Stimulated activated naive CD8-positive, alpha-beta T cell treated with anti-CD3 and anti-CD28 coated beads, Interleukin-15, amount 100 ng/mL, for 72 hours (primary cell): ENCODE results near the gene PLEKHA5.
A peak's percentile ranks its signal among the peaks of the same experiment; 100 is the strongest.
"Not testable (repeated sequence)": the region's sequence is repeated elsewhere in the genome, so short reads cannot be mapped to it uniquely, and the experiment has no call there.

Experiments
- ATAC-seq: fragments of 150-1000 bp; cut with Tn5 transposase; 2 replicates; pipeline ENCODE4 v1.10.0; 2021; ENCODE audit warnings: mild to moderate bottlenecking, moderate library complexity
- DNase-seq, 2 donors: peaks; one replicate each; pipeline ENCODE4 v3.0.0; 2021 to 2022
- H3K27ac Mint-ChIP-seq, 2 donors: one replicate each; pipeline ENCODE4 v1.8.0; 2022; ENCODE audit warnings: mild to moderate bottlenecking in 2 of 2, mixed read lengths in 2 of 2, moderate library complexity in 2 of 2
- H3K27me3 Mint-ChIP-seq: one replicate; pipeline ENCODE4 v1.8.0; 2022; ENCODE audit warnings: mixed read lengths
- H3K4me1 Mint-ChIP-seq: one replicate; pipeline ENCODE4 v1.8.0; 2022; ENCODE audit warnings: mild to moderate bottlenecking, mixed read lengths
- H3K4me3 Mint-ChIP-seq, 2 donors: one replicate each; pipeline ENCODE4 v1.8.0; 2022; ENCODE audit warnings: mild to moderate bottlenecking in 2 of 2, mixed read lengths in 2 of 2, moderate library complexity in 1 of 2
- H3K9me3 Mint-ChIP-seq, 2 donors: one replicate each; pipeline ENCODE4 v1.8.0; 2022; ENCODE audit warnings: mixed read lengths in 2 of 2

Gene PLEKHA5

DNA sequence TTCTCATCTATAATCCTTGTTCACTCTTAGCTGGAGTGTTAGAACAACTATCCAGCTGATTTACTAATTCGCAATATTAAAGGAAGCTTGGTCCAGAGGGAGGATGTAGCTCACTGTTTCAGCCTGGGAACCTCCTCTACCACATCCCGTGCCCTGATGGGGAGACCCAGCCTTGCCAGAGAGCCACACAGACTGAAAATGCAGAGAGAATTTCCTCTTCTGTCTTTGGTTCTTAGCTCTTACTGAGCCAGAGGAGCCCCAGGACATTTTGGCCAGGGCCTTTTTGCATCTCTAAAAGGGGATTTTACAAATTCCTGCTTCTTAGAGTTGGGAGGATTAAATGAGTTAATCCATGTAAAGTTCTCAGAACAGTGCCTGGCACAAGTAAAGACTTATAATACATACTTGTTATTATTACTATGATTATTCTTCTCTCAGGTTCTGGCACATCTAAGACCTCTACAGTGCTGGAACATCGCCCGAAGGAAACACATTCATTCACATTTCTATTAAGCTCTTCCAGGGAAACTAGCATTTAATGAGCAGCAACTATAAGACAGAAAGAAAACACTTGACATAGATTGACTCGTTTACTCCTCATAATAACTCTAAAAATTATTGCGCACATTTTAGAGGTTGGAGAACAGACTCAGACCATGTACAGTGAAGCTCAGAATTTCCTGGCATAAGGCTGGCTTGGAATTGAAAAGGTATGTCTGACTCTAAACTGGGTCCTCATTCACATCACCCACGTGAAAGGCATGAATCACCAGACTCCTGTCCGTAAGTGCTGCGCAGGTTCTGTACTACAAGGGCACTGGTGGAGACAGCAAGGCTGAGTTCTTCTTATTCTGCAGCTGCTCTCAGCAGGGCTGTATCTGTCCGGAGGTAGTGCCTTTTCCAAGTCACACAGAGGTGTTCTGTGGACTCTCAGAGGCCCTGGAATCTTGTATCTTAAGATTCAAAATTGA is 282.0 kb downstream of the PLEKHA5 start:
- Mint-ChIP-seq H3K4me3 (no peak overlapping the region), H3K4me1 (no peaks in the 10 kb centered on the region), H3K9me3 (no peaks in the 10 kb centered on the region), H3K27ac (no peak overlapping the region), H3K27me3 (no peaks in the 10 kb centered on the region)
- ATAC-seq (no peak), DNase-seq (no peak)

DNA sequence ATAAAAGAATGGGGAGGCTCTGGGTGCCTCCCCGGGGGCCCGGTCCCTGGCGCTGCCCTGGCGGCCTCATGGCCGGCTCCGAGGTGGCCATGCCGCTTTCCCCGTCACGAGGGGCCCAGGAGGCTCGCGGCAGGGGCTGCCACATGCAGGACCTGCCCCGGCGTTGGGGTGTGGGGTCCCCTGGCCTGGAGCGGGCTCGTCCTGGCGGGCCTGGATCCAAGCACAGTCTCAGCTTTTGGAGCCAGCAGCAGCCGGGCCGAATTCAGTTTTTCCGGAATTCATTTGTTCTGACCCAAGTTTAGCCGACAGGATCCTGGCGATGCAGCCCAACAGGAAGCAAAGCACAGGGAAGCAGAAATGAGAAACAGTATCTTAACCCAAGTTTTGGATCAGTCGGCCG is 283.3 kb downstream of the PLEKHA5 start:
- no peaks in the 10 kb centered on the region for H3K27me3 Mint-ChIP-seq
- H3K9me3 Mint-ChIP-seq = no peaks in the 10 kb centered on the region
- no peak for ATAC-seq

DNA sequence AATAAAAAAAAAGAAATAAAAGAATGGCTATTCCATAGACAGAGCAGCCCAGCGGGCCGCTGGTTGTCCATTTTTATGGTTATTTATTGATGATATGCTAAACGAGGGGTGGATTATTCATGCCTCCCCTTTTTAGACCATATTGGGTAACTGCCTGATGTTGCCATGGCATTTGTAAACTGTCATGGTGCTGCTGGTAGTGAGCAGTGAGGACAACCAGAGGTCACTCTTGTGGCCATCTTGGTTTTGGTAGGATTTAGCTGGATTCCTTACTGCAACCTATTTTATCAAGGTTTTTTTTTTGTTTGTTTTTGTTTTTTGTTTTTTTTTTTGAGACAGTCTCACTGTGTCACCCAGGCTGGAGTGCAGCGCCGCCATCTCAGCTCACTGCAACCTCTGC is 284.0 kb downstream of the PLEKHA5 start:
- H3K27ac Mint-ChIP-seq, H3K4me3 Mint-ChIP-seq, ATAC-seq: not testable (repeated sequence)

More for the DNA sequence above, 283.3 kb downstream of the PLEKHA5 start:
- DNase-seq = no peak
- Mint-ChIP-seq H3K4me3 (no peak overlapping the region), H3K27ac (no peak overlapping the region), H3K4me1 (peaks cover 5% of the 10 kb centered on the region)

DNA sequence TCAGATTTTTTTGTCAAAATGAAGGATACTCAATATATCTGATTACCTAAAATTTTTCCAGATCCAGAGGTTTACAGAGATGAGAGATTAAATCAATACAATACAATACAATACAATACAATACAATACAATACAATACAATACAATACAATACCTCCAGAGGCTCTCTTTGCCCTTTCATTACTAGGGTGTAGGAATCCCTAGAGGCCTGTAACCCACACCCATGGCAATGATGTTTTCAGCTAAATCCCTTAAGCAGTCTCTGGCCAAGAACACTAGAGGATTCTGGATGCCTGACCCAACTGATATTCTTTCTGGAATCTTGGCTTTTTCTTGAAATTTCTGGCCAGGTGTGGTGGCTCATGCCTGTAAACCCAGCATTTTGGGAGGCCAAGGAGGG is 286.0 kb downstream of the PLEKHA5 start:
- no peak overlapping the region for H3K4me3 Mint-ChIP-seq
- DNase-seq = no peak
- H3K9me3 Mint-ChIP-seq = no peaks in the 10 kb centered on the region
- H3K27me3 Mint-ChIP-seq = no peaks in the 10 kb centered on the region
- H3K27ac Mint-ChIP-seq = no peak overlapping the region
- ATAC-seq = no peak
- H3K4me1 Mint-ChIP-seq = peaks cover 5% of the 10 kb centered on the region

More for the DNA sequence above, 284.0 kb downstream of the PLEKHA5 start:
- not testable (repeated sequence) for H3K9me3 Mint-ChIP-seq, H3K27me3 Mint-ChIP-seq, H3K4me1 Mint-ChIP-seq, DNase-seq

DNA sequence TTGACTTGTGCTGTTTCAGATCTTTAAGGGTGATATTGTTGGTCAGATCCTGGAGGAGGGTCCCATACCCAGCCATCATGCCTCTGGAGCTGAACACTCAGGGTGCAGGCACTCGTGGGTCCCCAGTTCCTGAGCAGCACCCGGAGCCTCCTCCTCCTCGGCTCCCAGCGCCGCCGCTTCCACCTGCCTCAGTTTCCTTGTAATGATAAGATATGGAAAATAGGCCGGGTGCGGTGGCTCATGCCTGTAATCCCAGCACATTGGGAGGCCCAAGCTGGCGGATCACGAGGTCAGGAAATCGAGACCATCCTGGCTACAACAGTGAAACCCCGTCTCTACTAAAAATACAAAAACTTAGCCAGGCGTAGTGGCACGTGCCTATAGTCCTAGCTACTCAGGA is 289.6 kb downstream of the PLEKHA5 start:
- H3K27ac Mint-ChIP-seq = no peak overlapping the region
- no peak overlapping the region for H3K4me3 Mint-ChIP-seq
- no peaks in the 10 kb centered on the region for H3K27me3 Mint-ChIP-seq
- DNase-seq = no peak
- no peak for ATAC-seq
- peaks cover 19% of the 10 kb centered on the region for H3K4me1 Mint-ChIP-seq
- peaks cover 0 to 2% of the 10 kb centered on the region in 2 donors for H3K9me3 Mint-ChIP-seq

DNA sequence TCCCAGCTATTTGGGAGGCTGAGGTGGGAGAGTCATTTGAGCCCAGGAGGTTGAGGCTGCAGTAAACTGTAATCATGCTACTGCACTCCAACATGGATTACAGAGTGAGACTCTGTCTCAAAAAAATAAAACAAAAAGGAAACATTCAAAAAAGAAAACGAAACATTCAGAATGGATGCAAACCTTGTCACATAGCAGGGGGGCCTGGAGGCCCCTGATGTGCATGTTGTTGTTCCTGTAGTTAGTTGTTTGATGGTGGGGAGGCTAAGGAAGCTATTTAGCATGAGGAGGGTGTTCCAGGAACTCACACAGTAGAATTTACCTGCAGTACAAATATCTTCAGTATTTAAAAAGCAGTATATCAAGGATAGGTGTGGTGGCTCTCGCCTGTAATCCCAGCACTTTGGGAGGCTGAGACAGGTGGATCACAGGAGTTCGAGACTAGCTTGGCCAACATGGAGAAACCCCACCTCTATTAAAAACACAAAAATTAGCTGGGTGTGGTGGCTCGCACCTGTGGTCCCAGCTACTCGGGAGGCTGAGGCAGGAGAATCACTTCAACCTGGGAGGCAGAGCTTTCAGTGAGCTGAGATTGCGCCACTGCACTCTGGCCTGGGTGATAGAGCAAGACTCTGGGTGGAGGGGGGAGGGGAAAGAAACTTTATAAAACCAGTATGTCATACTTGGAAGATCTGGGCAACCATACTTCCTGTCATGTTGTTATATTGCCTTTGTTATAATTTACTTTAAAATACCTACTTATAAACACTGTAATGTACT is 292.2 kb downstream of the PLEKHA5 start:
- no peak for DNase-seq
- Mint-ChIP-seq H3K27ac (peak overlapping the region; percentile 83 to 84), H3K9me3 (peaks cover 0 to 3% of the 10 kb centered on the region in 2 donors), H3K27me3 (no peaks in the 10 kb centered on the region), H3K4me3 (no peak overlapping the region), H3K4me1 (peaks cover 19% of the 10 kb centered on the region)
- ATAC-seq = no peak

DNA sequence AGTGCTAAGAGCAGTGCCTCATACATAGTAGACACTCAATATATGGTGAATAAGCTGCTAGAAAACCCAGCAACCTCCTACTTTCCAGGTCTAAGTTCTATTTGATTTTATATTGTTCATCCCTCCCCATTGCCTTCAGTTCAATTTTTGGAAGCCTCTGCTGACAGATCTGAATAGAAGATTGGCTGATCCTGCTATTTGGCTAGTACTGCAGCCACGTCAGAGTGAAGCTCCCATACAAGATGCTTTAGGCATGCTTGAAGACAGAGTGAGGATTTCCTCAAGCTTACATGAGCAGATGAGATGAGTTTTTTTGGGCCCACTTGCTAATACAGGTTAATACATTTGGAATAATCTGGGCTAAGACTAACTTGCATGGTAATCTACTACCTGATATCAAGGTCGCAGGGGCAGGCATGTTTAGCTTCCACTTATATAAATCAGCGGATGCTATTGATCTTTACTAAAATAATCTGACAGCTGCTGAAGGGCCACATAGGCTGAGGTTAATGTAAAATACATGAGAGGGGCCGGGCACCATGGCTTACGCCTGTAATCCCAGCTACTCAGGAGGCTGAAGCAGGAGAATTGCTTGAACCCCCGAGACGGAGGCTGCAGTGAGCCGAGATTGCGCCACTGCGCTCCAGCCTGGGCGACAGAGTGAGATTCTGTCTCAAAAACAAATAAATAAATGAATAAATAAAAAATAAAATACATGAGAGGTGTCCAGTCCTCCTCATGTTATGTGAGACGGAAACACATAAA is 293.8 kb downstream of the PLEKHA5 start:
- peaks cover 19% of the 10 kb centered on the region for H3K4me1 Mint-ChIP-seq
- H3K27me3 Mint-ChIP-seq = no peaks in the 10 kb centered on the region
- peaks cover 0 to 3% of the 10 kb centered on the region in 2 donors for H3K9me3 Mint-ChIP-seq
- no peak overlapping the region for H3K4me3 Mint-ChIP-seq
- H3K27ac Mint-ChIP-seq = no peak overlapping the region
- DNase-seq = no peak
- ATAC-seq = no peak
